Ascending aorta (tissue), 2 donors: Measurements from ENCODE around the gene INPP5D. TPM values are rescaled to one million over a fixed set of nuclear protein-coding genes. Genes with fewer than 3 reads are reported as not detected.

ENCODE experiments used
- DNase-seq, 2 donors: peaks; one replicate each; pipeline ENCODE4 v3.0.0-alpha.2; 2019; ENCODE audit warnings: low spot score in 2 of 2
- H3K27ac ChIP-seq, 2 donors: fragments of 200-600 bp; sonication (generic); one replicate each; pipeline ENCODE4 v1.5.1; 2016 to 2017; ENCODE audit warnings: mild to moderate bottlenecking in 1 of 2
- H3K27me3 ChIP-seq: fragments of 200-600 bp; sonication (generic); one replicate; pipeline ENCODE4 v1.5.1; 2017
- H3K36me3 ChIP-seq, 2 donors: fragments of 200-600 bp; sonication (generic); one replicate each; pipeline ENCODE4 v1.5.1; 2016
- H3K4me1 ChIP-seq, 2 donors: fragments of 200-600 bp; sonication (generic); one replicate each; pipeline ENCODE4 v1.5.1; 2016 to 2017; ENCODE audit warnings: mild to moderate bottlenecking in 1 of 2
- H3K4me3 ChIP-seq, 2 donors: fragments of 200-600 bp; sonication (generic); one replicate each; pipeline ENCODE4 v1.5.1; 2016 to 2017; ENCODE audit warnings: mild to moderate bottlenecking in 1 of 2
- H3K9me3 ChIP-seq, 2 donors: fragments of 200-600 bp; sonication (generic); one replicate each; pipeline ENCODE4 v1.5.1; 2016
- intact Hi-C: fragments of 100-400 bp; cut with DNase I; formaldehyde crosslinking; loops from one replicate; pipeline ENCODE4 v1.15.1; 2023
- total RNA-seq: library from RNA; depleted of rRNA; stranded (reverse); fragments of >200 nt; gene quantifications from one replicate; pipeline ENCODE4 v1.1.0, GENCODE V29; 2016
- TF ChIP-seq, protein P1 (sequence below), 3 experiments: fragments of 200-600 bp in 2 of 3; fragments of 450-650 bp in 1 of 3; sonication (generic) in 2 of 3; IDR thresholded peaks; one replicate each; pipeline ENCODE4 v1.5.1; 2016 to 2019; ENCODE audit warnings: antibody characterized with exemption in 3 of 3, mild to moderate bottlenecking in 1 of 3, moderate library complexity in 1 of 3

INPP5D gene
- total RNA-seq, 1 donor from 2014 or later = 21.7 TPM

DNA sequence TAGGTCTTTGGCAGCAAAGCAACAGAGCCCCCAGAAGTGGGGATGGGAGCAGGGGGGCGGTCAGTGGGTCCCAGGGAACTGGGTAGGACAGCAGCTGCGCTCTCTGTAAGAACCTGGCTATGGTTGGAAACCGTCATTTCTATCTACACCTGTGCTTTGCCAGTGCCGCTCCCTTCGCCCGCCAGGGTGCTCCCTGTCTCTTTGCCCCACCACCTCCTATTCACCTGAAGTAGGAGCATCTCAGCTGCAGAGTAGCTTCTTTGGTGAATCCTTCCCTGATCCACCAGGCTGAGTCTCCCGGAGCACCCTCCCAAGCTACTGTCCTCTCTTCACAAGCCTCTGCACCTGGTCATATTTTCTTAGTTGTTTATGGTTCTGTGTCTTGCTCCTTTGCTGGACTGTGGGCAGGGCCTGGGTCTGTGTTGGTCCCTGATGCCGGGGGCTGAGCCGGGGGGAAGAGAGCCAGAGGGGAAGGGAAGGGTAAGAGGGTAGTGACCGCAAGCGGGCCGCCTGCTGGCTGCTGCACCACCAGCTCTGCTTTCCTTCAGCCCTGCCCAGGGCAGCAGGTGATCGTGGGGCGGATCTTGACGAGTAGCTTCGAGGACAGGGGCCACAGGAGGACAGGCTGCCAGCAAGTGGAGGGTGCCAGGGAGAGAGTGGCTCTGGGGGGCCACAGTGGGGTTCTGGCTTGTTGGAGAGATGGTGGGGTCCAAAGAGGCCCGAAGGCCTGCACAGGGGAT, 45.2 kb downstream of the INPP5D start:
- Histone ChIP-seq H3K4me1 (no peaks in the 10 kb centered on the region), H3K9me3 (no peaks in the 10 kb centered on the region), H3K27me3 (no peaks in the 10 kb centered on the region), H3K4me3 (no peak overlapping the region), H3K27ac (no peak overlapping the region), H3K36me3 (no peaks in the 10 kb centered on the region)
- DNase-seq = no peak
- TF ChIP-seq, protein P1, sequence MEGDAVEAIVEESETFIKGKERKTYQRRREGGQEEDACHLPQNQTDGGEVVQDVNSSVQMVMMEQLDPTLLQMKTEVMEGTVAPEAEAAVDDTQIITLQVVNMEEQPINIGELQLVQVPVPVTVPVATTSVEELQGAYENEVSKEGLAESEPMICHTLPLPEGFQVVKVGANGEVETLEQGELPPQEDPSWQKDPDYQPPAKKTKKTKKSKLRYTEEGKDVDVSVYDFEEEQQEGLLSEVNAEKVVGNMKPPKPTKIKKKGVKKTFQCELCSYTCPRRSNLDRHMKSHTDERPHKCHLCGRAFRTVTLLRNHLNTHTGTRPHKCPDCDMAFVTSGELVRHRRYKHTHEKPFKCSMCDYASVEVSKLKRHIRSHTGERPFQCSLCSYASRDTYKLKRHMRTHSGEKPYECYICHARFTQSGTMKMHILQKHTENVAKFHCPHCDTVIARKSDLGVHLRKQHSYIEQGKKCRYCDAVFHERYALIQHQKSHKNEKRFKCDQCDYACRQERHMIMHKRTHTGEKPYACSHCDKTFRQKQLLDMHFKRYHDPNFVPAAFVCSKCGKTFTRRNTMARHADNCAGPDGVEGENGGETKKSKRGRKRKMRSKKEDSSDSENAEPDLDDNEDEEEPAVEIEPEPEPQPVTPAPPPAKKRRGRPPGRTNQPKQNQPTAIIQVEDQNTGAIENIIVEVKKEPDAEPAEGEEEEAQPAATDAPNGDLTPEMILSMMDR (IDR thresholded peaks at IDR 0.05) = no peak
- intact Hi-C loops = no loop called here

DNA sequence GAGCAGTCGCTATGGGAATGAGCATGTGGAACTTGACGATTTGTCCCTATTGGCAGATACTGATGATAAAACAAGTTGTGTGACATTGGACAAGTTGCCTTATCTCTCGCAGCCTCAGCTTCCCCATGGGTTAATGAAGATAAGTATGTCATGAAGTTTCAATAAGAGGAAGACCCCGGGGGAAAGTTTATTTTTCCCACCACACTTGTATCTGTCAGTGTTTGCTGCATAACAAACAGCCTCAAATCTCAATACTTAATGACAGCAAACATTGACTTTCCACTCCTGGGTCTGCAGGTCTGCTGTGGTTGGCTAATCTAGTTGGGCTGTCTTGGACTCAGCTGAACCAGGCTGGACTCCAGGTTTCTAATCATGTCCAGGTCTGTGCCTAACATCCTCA, 45.8 kb downstream of the INPP5D start:
- H3K4me1 ChIP-seq = no peaks in the 10 kb centered on the region
- H3K27me3 ChIP-seq = no peaks in the 10 kb centered on the region
- intact Hi-C loops = no loop called here
- H3K36me3 ChIP-seq = no peaks in the 10 kb centered on the region
- no peak for DNase-seq
- no peak overlapping the region for H3K4me3 ChIP-seq
- TF ChIP-seq, protein P1 (IDR thresholded peaks at IDR 0.05) = no peak
- H3K27ac ChIP-seq = no peak overlapping the region
- H3K9me3 ChIP-seq = no peaks in the 10 kb centered on the region

DNA sequence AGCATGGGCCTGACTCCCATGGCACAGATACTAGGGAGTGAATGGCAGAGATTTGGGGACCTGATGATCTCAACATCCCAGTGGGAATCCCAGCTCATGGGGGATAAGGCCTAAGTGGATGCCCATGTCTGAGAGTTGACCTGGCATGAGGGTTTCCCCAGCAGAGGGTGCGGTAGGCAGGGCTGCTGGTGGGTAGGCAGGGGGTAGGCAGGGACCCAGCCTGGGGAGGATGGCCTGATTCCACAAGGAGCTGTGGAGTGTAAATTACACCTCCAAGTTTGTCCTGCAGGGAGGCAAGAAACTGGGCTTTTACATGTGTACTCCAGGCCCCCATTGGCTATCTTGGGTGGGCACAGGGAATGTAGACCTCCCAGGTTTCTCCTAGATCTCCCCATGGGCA, 46.9 kb downstream of the INPP5D start:
- DNase-seq = no peak

DNA sequence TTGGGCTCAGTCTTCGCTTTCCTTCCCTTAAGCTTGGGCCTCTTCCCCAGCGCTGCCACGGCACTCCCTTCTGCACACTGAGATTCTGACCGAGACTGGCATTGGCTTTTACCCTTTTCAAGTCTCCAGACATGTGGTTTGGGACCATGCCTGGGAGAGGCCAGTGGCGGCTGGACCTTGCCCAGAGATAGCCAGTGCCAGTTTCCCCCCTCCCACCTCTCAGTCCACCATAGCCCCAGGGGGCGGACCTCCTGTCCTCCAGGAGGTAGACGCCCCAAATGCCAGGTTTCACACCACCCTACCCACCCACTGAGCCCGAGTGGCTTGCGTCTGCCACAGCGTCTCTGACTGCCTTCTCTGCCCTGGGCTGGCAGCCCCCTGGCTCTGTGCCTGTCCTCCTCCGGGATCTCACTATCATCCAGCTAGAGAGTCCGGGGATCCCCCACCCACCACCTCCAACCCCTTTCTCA, 47.7 kb downstream of the INPP5D start:
- intact Hi-C loops = no loop called here
- Histone ChIP-seq H3K36me3 (no peaks in the 10 kb centered on the region), H3K4me1 (no peaks in the 10 kb centered on the region), H3K4me3 (no peak overlapping the region), H3K27ac (no peak overlapping the region), H3K9me3 (no peaks in the 10 kb centered on the region), H3K27me3 (no peaks in the 10 kb centered on the region)
- TF ChIP-seq, protein P1 (IDR thresholded peaks at IDR 0.05) = no peak
- DNase-seq = no peak

More for the DNA sequence above, 46.9 kb downstream of the INPP5D start:
- no peak overlapping the region for H3K4me3 ChIP-seq
- H3K4me1 ChIP-seq = no peaks in the 10 kb centered on the region
- no peaks in the 10 kb centered on the region for H3K27me3 ChIP-seq
- no peaks in the 10 kb centered on the region for H3K36me3 ChIP-seq
- TF ChIP-seq, protein P1 (IDR thresholded peaks at IDR 0.05) = no peak
- no peak overlapping the region for H3K27ac ChIP-seq
- intact Hi-C loops = no loop called here
- no peaks in the 10 kb centered on the region for H3K9me3 ChIP-seq

DNA sequence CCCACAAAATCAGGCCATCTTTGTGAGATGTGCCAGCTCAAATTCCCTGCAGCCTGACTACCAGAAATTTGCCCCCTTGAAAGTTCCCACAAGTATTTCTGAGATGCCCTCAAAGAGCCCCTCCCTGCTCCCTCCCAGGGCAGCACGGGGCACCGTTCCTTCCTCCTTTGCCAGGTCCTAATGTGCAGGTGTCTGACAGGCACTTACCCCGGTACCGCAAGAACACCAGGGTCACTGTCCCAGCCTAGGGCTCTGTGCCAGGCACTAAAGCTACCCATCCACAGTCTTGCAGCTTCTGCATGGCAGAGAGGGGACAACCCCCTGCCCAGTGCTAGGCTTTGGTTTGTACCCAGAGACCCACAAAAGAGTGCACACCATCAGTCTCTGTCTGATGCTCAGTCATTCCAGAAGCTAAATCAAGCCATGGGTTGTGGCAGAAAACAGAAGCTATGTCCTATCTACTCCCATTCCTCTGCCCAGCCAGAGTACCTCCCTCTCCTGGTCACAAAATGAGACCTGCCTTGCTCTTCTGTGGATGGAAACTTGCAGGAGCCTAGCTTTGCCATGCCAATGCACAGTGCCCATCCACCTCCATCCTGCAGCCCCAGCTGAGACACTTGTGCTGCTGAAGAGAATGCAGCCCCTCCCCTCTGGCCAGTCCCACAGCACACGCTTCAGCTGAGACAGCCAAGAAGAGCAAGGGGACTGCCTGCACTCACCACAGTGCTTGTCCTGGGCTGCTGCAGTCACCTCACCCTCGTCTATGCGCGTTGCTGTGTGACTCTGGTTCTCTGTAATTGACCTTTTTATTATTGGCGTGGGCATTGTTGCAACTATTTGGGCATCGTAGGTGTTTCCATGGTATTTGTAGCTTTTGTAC, 48.7 kb downstream of the INPP5D start:
- intact Hi-C loops = no loop called here
- no peaks in the 10 kb centered on the region for H3K27me3 ChIP-seq
- TF ChIP-seq, protein P1 (IDR thresholded peaks at IDR 0.05) = no peak

More for the DNA sequence above, 48.7 kb downstream of the INPP5D start:
- no peaks in the 10 kb centered on the region for H3K4me1 ChIP-seq
- H3K27ac ChIP-seq = no peak overlapping the region
- DNase-seq = no peak
- H3K36me3 ChIP-seq = no peaks in the 10 kb centered on the region
- no peak overlapping the region for H3K4me3 ChIP-seq
- H3K9me3 ChIP-seq = no peaks in the 10 kb centered on the region
